ENCODE results near the gene NPBWR2.

- no peak for TF ChIP-seq CTCF (IDR thresholded peaks at IDR 0.05)
- TF ChIP-seq POLR2A (IDR thresholded peaks at IDR 0.05) = no peak
Measured at GRCh38 chr20:64131406-64131805, 24.0 kb upstream of the NPBWR2 start.
